HL-60 (cell line): Measurements from ENCODE around the gene KRT78.

Source experiments
- DNase-seq, 2 experiments: peaks; one replicate each; pipeline ENCODE4 v3.0.0-alpha.2; 2010 to 2020; ENCODE audit warnings: low read depth in 1 of 2, low spot score in 1 of 2
- H3K27ac ChIP-seq: fragments of 250-450 bp; sonication (Bioruptor Pico); replicated peaks from 2 replicates; pipeline ENCODE4 v1.5.1; 2020; ENCODE audit warnings: mild to moderate bottlenecking, moderate library complexity
- H3K27me3 ChIP-seq: fragments of 250-450 bp; sonication (Bioruptor Pico); 2 replicates; pipeline ENCODE4 v1.5.1; 2021; ENCODE audit warnings: mild to moderate bottlenecking, moderate library complexity; ENCODE audit not compliant: insufficient read depth, poor library complexity, severe bottlenecking
- H3K4me3 ChIP-seq: replicated peaks from 2 replicates; pipeline ENCODE4 v1.5.1; 2011; ENCODE audit warnings: mild to moderate bottlenecking, control low read depth, low read length; ENCODE audit not compliant: insufficient read depth
- GABPA ChIP-seq: IDR thresholded peaks from 2 replicates; pipeline ENCODE4 v1.6.1; 2012; ENCODE audit warnings: low read depth
- POLR2AphosphoS5 ChIP-seq: IDR thresholded peaks from 2 replicates; pipeline ENCODE4 v1.6.1; 2012; ENCODE audit warnings: low read depth
- SPI1 ChIP-seq: IDR thresholded peaks from 2 replicates; pipeline ENCODE4 v1.6.1; 2012; ENCODE audit warnings: low read depth, mild to moderate bottlenecking, borderline replicate concordance
- TF ChIP-seq, protein P1 (sequence below): IDR thresholded peaks from one replicate; pipeline ENCODE4 v1.5.1; 2011; ENCODE audit warnings: low read length, control low read depth, inconsistent platforms; ENCODE audit not compliant: insufficient read depth
- TF ChIP-seq, protein P2 (sequence below): IDR thresholded peaks from 2 replicates; pipeline ENCODE4 v1.6.1; 2012; ENCODE audit warnings: low read depth; ENCODE audit not compliant: insufficient replicate concordance

KRT78 gene

DNA sequence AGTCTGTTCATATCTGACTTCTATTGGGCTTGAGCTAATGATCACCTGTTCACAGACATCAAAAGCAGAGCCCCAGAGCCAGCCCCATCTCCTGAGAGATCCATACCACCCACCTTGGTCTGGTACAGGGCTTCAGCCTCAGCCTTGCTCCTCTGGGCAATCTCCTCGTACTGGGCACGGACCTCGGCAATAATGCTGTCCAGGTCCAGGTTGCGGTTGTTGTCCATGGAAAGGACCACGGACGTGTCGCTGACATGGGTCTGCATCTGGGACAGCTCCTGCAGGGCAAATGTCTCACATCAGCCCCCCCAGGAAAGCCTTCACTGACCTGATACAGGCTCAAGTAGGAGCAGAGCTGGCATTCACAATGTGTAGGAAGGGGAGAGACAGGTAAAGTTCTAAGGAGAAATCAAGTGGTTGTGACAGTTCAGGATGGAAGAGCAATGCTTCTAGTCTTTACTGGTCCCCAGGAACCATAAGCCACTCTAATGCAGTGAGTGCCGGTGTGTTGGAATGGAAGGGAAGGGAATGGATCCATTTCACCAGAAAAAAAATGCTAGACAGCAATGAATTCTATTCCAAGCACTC lies 40.1 kb downstream of the KRT78 start:
- Histone ChIP-seq H3K4me3 (no peak overlapping the region), H3K27ac (no peak overlapping the region), H3K27me3 (no peaks in the 10 kb centered on the region)
- no peak for DNase-seq
- TF ChIP-seq, protein P1, sequence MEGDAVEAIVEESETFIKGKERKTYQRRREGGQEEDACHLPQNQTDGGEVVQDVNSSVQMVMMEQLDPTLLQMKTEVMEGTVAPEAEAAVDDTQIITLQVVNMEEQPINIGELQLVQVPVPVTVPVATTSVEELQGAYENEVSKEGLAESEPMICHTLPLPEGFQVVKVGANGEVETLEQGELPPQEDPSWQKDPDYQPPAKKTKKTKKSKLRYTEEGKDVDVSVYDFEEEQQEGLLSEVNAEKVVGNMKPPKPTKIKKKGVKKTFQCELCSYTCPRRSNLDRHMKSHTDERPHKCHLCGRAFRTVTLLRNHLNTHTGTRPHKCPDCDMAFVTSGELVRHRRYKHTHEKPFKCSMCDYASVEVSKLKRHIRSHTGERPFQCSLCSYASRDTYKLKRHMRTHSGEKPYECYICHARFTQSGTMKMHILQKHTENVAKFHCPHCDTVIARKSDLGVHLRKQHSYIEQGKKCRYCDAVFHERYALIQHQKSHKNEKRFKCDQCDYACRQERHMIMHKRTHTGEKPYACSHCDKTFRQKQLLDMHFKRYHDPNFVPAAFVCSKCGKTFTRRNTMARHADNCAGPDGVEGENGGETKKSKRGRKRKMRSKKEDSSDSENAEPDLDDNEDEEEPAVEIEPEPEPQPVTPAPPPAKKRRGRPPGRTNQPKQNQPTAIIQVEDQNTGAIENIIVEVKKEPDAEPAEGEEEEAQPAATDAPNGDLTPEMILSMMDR = no peak
- no peak for TF ChIP-seq SPI1
- no peak for TF ChIP-seq POLR2AphosphoS5
- TF ChIP-seq GABPA = no peak
- TF ChIP-seq, protein P2, sequence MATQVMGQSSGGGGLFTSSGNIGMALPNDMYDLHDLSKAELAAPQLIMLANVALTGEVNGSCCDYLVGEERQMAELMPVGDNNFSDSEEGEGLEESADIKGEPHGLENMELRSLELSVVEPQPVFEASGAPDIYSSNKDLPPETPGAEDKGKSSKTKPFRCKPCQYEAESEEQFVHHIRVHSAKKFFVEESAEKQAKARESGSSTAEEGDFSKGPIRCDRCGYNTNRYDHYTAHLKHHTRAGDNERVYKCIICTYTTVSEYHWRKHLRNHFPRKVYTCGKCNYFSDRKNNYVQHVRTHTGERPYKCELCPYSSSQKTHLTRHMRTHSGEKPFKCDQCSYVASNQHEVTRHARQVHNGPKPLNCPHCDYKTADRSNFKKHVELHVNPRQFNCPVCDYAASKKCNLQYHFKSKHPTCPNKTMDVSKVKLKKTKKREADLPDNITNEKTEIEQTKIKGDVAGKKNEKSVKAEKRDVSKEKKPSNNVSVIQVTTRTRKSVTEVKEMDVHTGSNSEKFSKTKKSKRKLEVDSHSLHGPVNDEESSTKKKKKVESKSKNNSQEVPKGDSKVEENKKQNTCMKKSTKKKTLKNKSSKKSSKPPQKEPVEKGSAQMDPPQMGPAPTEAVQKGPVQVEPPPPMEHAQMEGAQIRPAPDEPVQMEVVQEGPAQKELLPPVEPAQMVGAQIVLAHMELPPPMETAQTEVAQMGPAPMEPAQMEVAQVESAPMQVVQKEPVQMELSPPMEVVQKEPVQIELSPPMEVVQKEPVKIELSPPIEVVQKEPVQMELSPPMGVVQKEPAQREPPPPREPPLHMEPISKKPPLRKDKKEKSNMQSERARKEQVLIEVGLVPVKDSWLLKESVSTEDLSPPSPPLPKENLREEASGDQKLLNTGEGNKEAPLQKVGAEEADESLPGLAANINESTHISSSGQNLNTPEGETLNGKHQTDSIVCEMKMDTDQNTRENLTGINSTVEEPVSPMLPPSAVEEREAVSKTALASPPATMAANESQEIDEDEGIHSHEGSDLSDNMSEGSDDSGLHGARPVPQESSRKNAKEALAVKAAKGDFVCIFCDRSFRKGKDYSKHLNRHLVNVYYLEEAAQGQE = no peak

DNA sequence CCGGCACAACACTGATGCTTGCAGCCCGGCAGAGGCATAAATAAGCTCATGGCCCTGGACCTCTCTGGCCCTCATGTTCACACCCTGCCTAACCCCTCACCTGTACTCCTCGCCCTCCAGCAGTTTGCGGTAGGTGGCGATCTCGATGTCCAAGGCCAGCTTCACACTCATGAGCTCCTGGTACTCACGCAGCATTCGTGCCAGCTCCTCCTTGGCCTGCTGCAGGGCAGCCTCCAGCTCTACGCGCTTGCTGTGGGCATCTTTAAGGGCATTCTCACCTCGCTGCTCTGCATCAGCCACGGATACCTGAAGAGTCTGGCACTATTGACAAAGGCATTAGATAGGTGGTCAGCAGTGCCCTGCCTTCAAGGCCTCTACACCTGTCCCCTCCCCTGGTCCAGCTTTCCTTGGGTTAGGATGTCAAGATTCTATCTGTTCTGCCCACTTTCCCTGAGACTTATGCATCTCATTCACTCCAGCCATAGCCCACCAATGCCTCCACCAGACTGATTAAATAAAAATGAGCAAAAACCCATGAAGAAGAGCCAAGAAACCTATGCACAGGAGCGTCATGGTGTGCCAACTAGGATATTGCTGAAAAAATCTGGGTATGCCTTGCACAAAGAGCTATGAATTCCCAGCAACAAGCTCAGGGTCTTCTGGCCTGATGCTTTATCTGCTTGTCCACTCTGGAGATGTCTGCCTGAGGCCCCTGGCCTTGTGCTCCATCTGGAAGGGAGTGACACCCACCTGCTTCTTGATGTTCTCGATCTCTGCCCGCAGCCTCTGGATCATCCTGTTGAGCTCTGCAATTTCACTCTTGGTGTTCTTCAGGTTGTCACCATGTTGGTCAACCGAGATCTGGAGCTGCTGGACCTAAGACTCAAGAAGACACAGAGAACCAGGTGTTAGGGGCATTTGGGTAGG lies 41.0 kb downstream of the KRT78 start:
- no peak overlapping the region for H3K27ac ChIP-seq
- no peak for TF ChIP-seq SPI1
- no peak for TF ChIP-seq POLR2AphosphoS5
- TF ChIP-seq GABPA = no peak
- TF ChIP-seq, protein P2 = no peak
- TF ChIP-seq, protein P1 = no peak
- no peak overlapping the region for H3K4me3 ChIP-seq
- DNase-seq = no peak
- H3K27me3 ChIP-seq = no peaks in the 10 kb centered on the region

DNA sequence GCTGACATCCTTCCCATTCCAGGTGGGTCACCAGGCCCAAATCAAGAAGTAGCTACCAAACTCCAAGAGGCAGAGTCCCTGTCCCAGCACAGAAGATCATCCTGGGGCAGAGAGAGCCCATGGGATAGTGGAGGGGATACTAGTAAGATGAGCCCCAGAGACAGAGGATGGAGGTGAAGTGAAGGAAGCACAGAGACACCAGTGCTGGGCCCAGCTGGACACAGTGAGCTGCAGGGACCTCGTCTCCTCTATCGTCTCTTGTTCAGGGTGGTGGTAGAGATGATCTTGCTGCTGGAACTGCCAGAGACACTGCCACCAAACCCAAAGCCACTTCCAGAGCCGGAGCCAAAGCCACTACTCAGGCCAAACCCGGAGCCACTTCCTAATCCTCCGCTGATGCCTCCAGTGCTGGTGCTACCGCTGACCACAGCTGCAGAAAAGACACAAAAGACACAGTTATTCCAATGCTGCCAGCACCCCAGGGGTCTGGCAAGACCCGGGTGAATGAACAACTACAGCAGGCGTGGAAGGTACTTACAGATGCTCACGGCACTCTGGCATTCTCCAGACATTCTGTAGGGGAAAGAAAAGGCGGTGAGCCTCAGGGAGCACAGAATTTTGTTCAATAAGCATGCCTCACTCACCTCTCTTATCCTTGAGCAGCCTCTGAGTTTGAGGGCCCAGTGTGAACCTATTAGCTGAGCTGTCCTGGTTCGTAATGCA lies 41.8 kb downstream of the KRT78 start:
- no peak for DNase-seq
- Histone ChIP-seq H3K27me3 (no peaks in the 10 kb centered on the region), H3K27ac (no peak overlapping the region), H3K4me3 (no peak overlapping the region)
- no peak for TF ChIP-seq SPI1
- TF ChIP-seq GABPA = no peak
- no peak for TF ChIP-seq POLR2AphosphoS5
- TF ChIP-seq, protein P1 = no peak
- TF ChIP-seq, protein P2 = no peak
